Sciatic nerve (tissue), 2 donors: ENCODE measurements around the gene DNAJB13. TPM values are rescaled to one million over a fixed set of nuclear protein-coding genes. Genes with fewer than 3 reads are reported as not detected.
"Not testable (repeated sequence)": the region's sequence is repeated elsewhere in the genome, so short reads cannot be mapped to it uniquely, and the experiment has no call there.

Experiments
- ATAC-seq: fragments of 200-7000 bp; cut with Tn5 transposase; one replicate; pipeline ENCODE4 v1.9.1; 2020; ENCODE audit warnings: mild to moderate bottlenecking, moderate library complexity
- DNase-seq: peaks from one replicate; pipeline ENCODE4 v3.0.0-alpha.2; 2020; ENCODE audit warnings: low spot score
- intact Hi-C: fragments of 100-400 bp; cut with DNase I; formaldehyde crosslinking; loops from one replicate; pipeline ENCODE4 v1.14.2; 2022
- total RNA-seq: library from RNA; stranded (reverse); fragmentation: NEBNext Ultra II Directional; extraction: Animal tissue kit (Norgen Biotek cat#: 25700); gene quantifications from one replicate; pipeline ENCODE4 v1.2.1, GENCODE V29; 2021
- donor health status: DM: no; HTN: no; CAD: no.
- donor health status: DM: no; HTN: no; CAD: no.

Gene DNAJB13
- 0.62 TPM for total RNA-seq

GRCh38 chr11:73950869-73951710 is at the start of gene DNAJB13:
DNAJB13 (plus strand) TSS chr11:73951026; CDS start chr11:73951070, 44 bp downstream.
- peak; percentile 53 for ATAC-seq
- intact Hi-C loops: no loop called here
- DNase-seq: no peak

GRCh38 chr11:73902303-73902702 is 48.5 kb upstream of the DNAJB13 start:
- DNase-seq (no peak), ATAC-seq (no peak)
- intact Hi-C loops: no loop called here

GRCh38 chr11:73907191-73907590 is 43.6 kb upstream of the DNAJB13 start:
- intact Hi-C loops: no loop called here
- ATAC-seq (no peak), DNase-seq (no peak)

- no peak for DNase-seq
- ATAC-seq: no peak
- intact Hi-C loops: no loop called here
Observed at GRCh38 chr11:73912026-73912425, 38.8 kb upstream of the DNAJB13 start.

- DNase-seq (no peak), ATAC-seq (no peak)
- intact Hi-C loops: no loop called here
Observed at GRCh38 chr11:73913472-73913871, 37.4 kb upstream of the DNAJB13 start.

GRCh38 chr11:73914284-73914683 is 36.5 kb upstream of the DNAJB13 start:
- ATAC-seq: no peak
- no peak for DNase-seq
- intact Hi-C loops: no loop called here

- no peak for DNase-seq
- ATAC-seq: no peak
- intact Hi-C loops: no loop called here
Observed at GRCh38 chr11:73916435-73916834, 34.4 kb upstream of the DNAJB13 start.

GRCh38 chr11:73921180-73921579 is 29.6 kb upstream of the DNAJB13 start:
- intact Hi-C loops: no loop called here
- DNase-seq: no peak

GRCh38 chr11:73929388-73929787 is 21.4 kb upstream of the DNAJB13 start:
- intact Hi-C loops: no loop called here
- ATAC-seq (no peak), DNase-seq (no peak)

More at GRCh38 chr11:73921180-73921579, 29.6 kb upstream of the DNAJB13 start:
- ATAC-seq: no peak

GRCh38 chr11:73931039-73931645 is 19.7 kb upstream of the DNAJB13 start:
- no peak for DNase-seq
- intact Hi-C loops: no loop called here
- peak; percentile 44 for ATAC-seq

- intact Hi-C loops: no loop called here
- no peak for DNase-seq
- ATAC-seq: no peak
Observed at GRCh38 chr11:73931951-73932350, 18.9 kb upstream of the DNAJB13 start.

GRCh38 chr11:73932781-73933180 is 18.0 kb upstream of the DNAJB13 start:
- no peak for DNase-seq
- no peak for ATAC-seq
- intact Hi-C loops: no loop called here

GRCh38 chr11:73936047-73936446 is 14.8 kb upstream of the DNAJB13 start:
- ATAC-seq, DNase-seq, intact Hi-C loops: not testable (repeated sequence)

GRCh38 chr11:73939096-73939495 is 11.7 kb upstream of the DNAJB13 start:
- ATAC-seq (no peak), DNase-seq (no peak)
- intact Hi-C loops: no loop called here

GRCh38 chr11:73940801-73941570 is 9.8 kb upstream of the DNAJB13 start:
- ATAC-seq: no peak
- intact Hi-C loops: no loop called here
- no peak for DNase-seq

- DNase-seq: no peak
- intact Hi-C loops: no loop called here
- ATAC-seq: no peak
Observed at GRCh38 chr11:73942010-73942409, 8.8 kb upstream of the DNAJB13 start.

GRCh38 chr11:73944085-73944484 is 6.7 kb upstream of the DNAJB13 start:
- DNase-seq (no peak), ATAC-seq (no peak)
- intact Hi-C loops: no loop called here

- intact Hi-C loops: no loop called here
- DNase-seq (no peak), ATAC-seq (no peak)
Observed at GRCh38 chr11:73944901-73945300, 5.9 kb upstream of the DNAJB13 start.

GRCh38 chr11:73945396-73945795 is 5.4 kb upstream of the DNAJB13 start:
- ATAC-seq: no peak

More at GRCh38 chr11:73945396-73945795, 5.4 kb upstream of the DNAJB13 start:
- no peak for DNase-seq
- intact Hi-C loops: no loop called here
